OCI-LY1 (cell line): ENCODE data around the gene SMOC2.

Source experiments
- EZH2 ChIP-seq: fragments of 200-600 bp; sonication (generic), shearing (Covaris generic); IDR thresholded peaks from 2 replicates; pipeline ENCODE4 v1.8.0; 2017; ENCODE audit warnings: borderline replicate concordance, mixed run types, mild to moderate bottlenecking, antibody characterized with exemption, low read length, moderate library complexity, mixed read lengths
- TF ChIP-seq, protein P1 (sequence below): fragments of 200-600 bp; sonication (generic), shearing (Covaris generic); IDR thresholded peaks from 2 replicates; pipeline ENCODE4 v1.5.1; 2017; ENCODE audit warnings: mild to moderate bottlenecking, antibody characterized with exemption, low read length, moderate library complexity, mixed read lengths

DNA sequence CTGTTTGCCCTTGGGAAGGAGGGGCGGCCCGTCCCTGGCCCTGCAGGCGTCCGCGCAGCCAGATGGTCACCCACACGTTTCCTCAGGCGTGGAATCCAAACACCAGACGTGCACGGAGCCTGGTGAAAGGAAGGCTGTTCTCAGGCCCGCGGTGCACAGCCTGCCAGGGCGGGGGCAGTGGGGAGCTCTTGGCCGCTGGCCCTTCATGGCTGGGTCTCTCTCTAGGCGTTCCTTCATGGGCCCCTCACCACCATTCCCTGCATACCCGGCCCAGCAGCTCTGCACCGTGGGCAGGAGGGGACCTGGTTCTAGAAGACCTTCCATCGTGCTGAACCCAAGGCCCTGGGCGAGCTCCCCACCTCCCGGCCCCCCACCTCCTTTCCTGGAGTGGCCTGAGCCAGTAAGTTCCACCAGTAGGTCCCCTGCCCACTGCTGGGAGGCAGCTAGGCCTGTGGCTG lies 30.4 kb upstream of the SMOC2 start:
- no peak for TF ChIP-seq EZH2
- TF ChIP-seq, protein P1, sequence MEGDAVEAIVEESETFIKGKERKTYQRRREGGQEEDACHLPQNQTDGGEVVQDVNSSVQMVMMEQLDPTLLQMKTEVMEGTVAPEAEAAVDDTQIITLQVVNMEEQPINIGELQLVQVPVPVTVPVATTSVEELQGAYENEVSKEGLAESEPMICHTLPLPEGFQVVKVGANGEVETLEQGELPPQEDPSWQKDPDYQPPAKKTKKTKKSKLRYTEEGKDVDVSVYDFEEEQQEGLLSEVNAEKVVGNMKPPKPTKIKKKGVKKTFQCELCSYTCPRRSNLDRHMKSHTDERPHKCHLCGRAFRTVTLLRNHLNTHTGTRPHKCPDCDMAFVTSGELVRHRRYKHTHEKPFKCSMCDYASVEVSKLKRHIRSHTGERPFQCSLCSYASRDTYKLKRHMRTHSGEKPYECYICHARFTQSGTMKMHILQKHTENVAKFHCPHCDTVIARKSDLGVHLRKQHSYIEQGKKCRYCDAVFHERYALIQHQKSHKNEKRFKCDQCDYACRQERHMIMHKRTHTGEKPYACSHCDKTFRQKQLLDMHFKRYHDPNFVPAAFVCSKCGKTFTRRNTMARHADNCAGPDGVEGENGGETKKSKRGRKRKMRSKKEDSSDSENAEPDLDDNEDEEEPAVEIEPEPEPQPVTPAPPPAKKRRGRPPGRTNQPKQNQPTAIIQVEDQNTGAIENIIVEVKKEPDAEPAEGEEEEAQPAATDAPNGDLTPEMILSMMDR = no peak
